HepG2 (cell line): ENCODE measurements around the gene MN1. TPM values are rescaled to one million over a fixed set of nuclear protein-coding genes. Genes with fewer than 3 reads are reported as not detected.

ENCODE experiments used
- ATAC-seq: fragments of 200-7000 bp; cut with Tn5 transposase; 3 replicates; pipeline ENCODE4 v1.9.1; 2020; ENCODE audit warnings: mild to moderate bottlenecking, moderate library complexity
- BruUV-seq: library from RNA; stranded (reverse); fragments of 400-500 nt; replicated peaks from 2 replicates; lab custom pipeline; 2021; lab: Mats Ljungman, UMichigan
- CTCF ChIA-PET: fragments of 300-600 bp; formaldehyde crosslinking; extraction: SDS; loops from one replicate; lab custom pipeline; 2021; ENCODE audit warnings: low total read pairs, inconsistent platforms, low intra/inter-chr PET ratio; lab: Yijun Ruan, JAX
- POLR2A ChIA-PET: fragments of 350-600 bp; sonication (Branson Sonifier 250); formaldehyde crosslinking; loops from one replicate; lab custom pipeline; 2020; ENCODE audit warnings: antibody characterized with exemption, inconsistent platforms; lab: Yijun Ruan, JAX
- DNase-seq: peaks from one replicate; pipeline ENCODE4 v3.0.0-alpha.2; 2015; ENCODE audit warnings: low spot score
- FAIRE-seq: peaks from 3 replicates; lab custom pipeline; 2011; peaks lifted over from hg19 to GRCh38; lab: Jason Lieb, UNC
- H2AFZ ChIP-seq: one replicate; pipeline ENCODE4 v1.6.1; 2011; ENCODE audit warnings: low read length, inconsistent platforms
- H3K27ac ChIP-seq: fragments of 300-600 bp; 3 replicates; pipeline ENCODE4 v1.8.0; 2011; ENCODE audit warnings: mixed run types, mild to moderate bottlenecking, mixed read lengths, low read length, inconsistent platforms; ENCODE audit not compliant: insufficient read depth; ENCODE audit errors: extremely low read length
- H3K27me3 ChIP-seq, 2 experiments: fragments of 200-600 bp in 1 of 2; 2 replicates in 1 of 2; 3 replicates in 1 of 2; pipeline versions ENCODE4 v1.6.0 to v1.8.0; 2011; ENCODE audit warnings: low read length in 2 of 2, mild to moderate bottlenecking in 2 of 2, moderate library complexity in 2 of 2, inconsistent platforms in 1 of 2; ENCODE audit not compliant: insufficient read depth in 2 of 2, control insufficient read depth in 1 of 2
- H3K36me3 ChIP-seq, 2 experiments: fragments of 200-600 bp in 1 of 2; replicated peaks in 1 of 2; 2 replicates in 1 of 2; 3 replicates in 1 of 2; pipeline versions ENCODE4 v1.5.1 to v1.8.0; 2011; ENCODE audit warnings: low read length in 2 of 2, inconsistent platforms in 1 of 2; ENCODE audit not compliant: insufficient read depth in 2 of 2, control insufficient read depth in 1 of 2
- H3K4me1 ChIP-seq: 2 replicates; pipeline ENCODE4 v1.5.1; 2012; ENCODE audit warnings: low read length, inconsistent platforms; ENCODE audit not compliant: insufficient read depth
- H3K4me2 ChIP-seq: 2 replicates; pipeline ENCODE4 v1.6.0; 2011; ENCODE audit warnings: low read depth, low read length, inconsistent platforms
- H3K4me3 ChIP-seq, 3 experiments: fragments of 200-600 bp in 1 of 3; sonication (generic), shearing (Covaris generic) in 1 of 3; replicated peaks in 1 of 3; 2 replicates each; pipeline ENCODE4 v1.5.1; 2011 to 2016; ENCODE audit warnings: low read length in 3 of 3, inconsistent platforms in 2 of 3, low read depth in 2 of 3, mild to moderate bottlenecking in 2 of 3, control low read depth in 1 of 3, mixed read lengths in 1 of 3; ENCODE audit not compliant: insufficient read depth in 1 of 3
- H3K79me2 ChIP-seq: one replicate; pipeline ENCODE4 v1.6.1; 2011; ENCODE audit warnings: low read length, inconsistent platforms; ENCODE audit not compliant: insufficient read depth
- H3K9ac ChIP-seq: 2 replicates; pipeline ENCODE4 v1.6.0; 2011; ENCODE audit warnings: mild to moderate bottlenecking, low read depth, low read length, inconsistent platforms; ENCODE audit not compliant: insufficient read depth
- H3K9me3 ChIP-seq: 2 replicates; pipeline ENCODE4 v1.5.1; 2012; ENCODE audit warnings: mild to moderate bottlenecking, low read length
- H4K20me1 ChIP-seq: 2 replicates; pipeline ENCODE4 v1.6.0; 2011; ENCODE audit warnings: inconsistent platforms, mild to moderate bottlenecking, low read length, moderate library complexity; ENCODE audit not compliant: insufficient read depth
- HNF4A ChIP-seq: sonication (generic); formaldehyde crosslinking; IDR thresholded peaks from 2 replicates; pipeline ENCODE4 v1.4.0; 2020; ENCODE audit warnings: missing genetic modification reagents
- TAF1 ChIP-seq: sonication (generic); formaldehyde crosslinking; IDR thresholded peaks from 2 replicates; pipeline ENCODE4 v1.4.0; 2020; ENCODE audit warnings: missing genetic modification reagents
- ZNF136 ChIP-seq: sonication (generic); formaldehyde crosslinking; IDR thresholded peaks from 2 replicates; pipeline ENCODE4 v1.8.1; 2022; ENCODE audit warnings: low read depth, mild to moderate bottlenecking, moderate library complexity, missing genetic modification reagents
- WGBS: methylation state at CpG from one replicate; pipeline ENCODE4 v1.1.6; 2017; ENCODE audit warnings: low lambda C conversion rate; 5-methylcytosine and 5-hydroxymethylcytosine counted together
- in situ Hi-C: cut with HindIII; loops from 2 replicates; pipeline ENCODE4 v1.10.0; 2017; ENCODE audit warnings: low pct_unique_long_range_greater_than_20kb; ENCODE audit not compliant: extremely low pct_ligation_motif_present
- intact Hi-C: fragments of 100-400 bp; cut with micrococcal nuclease; formaldehyde crosslinking; loops from one replicate; pipeline ENCODE4 v1.10.0; 2022; ENCODE audit not compliant: unreplicated experiment
- polyA plus RNA-seq, 8 experiments: library from polyadenylated mRNA; depleted of rRNA in 3 of 8; stranded (reverse) in 7 of 8; unstranded in 1 of 8; fragments of >200 nt; fragmentation: Illumina TruSeq in 4 of 8; extraction: Trizol in 4 of 8; gene quantifications; 2 replicates each; pipeline versions ENCODE4 v1.2.1 to v1.2.3, GENCODE V29; 2011 to 2016; ENCODE audit warnings: low read depth in 4 of 8, missing spikeins in 1 of 8, mixed read lengths in 1 of 8; ENCODE audit not compliant: insufficient read depth in 1 of 8
- total RNA-seq, 5 experiments: library from RNA; depleted of rRNA; stranded (reverse); fragments of >200 nt; fragmentation: Illumina TruSeq; extraction: Trizol; gene quantifications; 2 replicates each; pipeline ENCODE4 v1.2.3, GENCODE V29; 2016; ENCODE audit warnings: low read depth in 1 of 5
- TF ChIP-seq, protein P1 (sequence below): sonication (generic); formaldehyde crosslinking; IDR thresholded peaks from 2 replicates; pipeline ENCODE4 v1.8.0; 2022; ENCODE audit warnings: missing genetic modification reagents, mild to moderate bottlenecking, inconsistent platforms, borderline replicate concordance
- TF ChIP-seq, protein P2 (sequence below): sonication (generic); formaldehyde crosslinking; IDR thresholded peaks from 2 replicates; pipeline ENCODE4 v1.5.0; 2020; ENCODE audit warnings: mild to moderate bottlenecking, missing genetic modification reagents
- TF ChIP-seq, protein P3 (sequence below): sonication (generic); formaldehyde crosslinking; IDR thresholded peaks from 2 replicates; pipeline ENCODE4 v1.5.0; 2020; ENCODE audit warnings: missing genetic modification reagents
- TF ChIP-seq, protein P4 (sequence below): sonication (generic); formaldehyde crosslinking; conservative IDR thresholded peaks from 2 replicates; pipeline ENCODE4 v1.4.0; 2020; ENCODE audit warnings: mild to moderate bottlenecking, missing genetic modification reagents, moderate library complexity

MN1 gene
- total and polyA plus RNA-seq, 2 of the 13 experiments (the other 11 are each of a cell fraction or from before 2014, with no cell fraction given) = 0.01 TPM; not detected in 1

DNA sequence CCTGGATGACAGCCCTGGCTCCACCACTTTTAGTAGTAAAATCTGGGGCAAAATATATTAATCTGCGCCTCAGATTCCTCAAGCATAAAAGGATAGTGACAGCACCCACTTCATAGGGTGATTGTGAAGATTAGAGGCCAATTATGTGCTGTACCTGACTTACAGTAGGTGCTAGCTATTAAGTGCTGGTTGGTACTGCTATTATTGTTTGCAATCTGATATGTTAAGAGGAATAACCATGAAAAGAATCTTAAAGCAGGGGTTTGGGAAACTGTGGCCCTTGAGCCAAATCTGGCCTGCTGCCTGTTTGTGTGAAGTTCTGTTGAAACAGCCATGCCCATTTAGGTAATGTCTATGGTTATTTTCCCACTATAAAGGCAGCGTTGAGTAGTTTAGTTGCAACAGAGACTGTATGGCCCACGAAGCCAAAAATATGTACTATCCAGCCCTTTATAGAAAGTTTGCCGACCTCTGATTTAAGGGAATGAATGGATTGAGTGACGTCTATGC is 44.7 kb upstream of the MN1 start:
- WGBS = 99% methylated on average over 5 of the region's 5 CpGs
- Histone ChIP-seq H3K27ac (no peak overlapping the region), H3K9me3 (no peaks in the 10 kb centered on the region), H3K36me3 (peaks cover 1 to 17% of the 10 kb centered on the region in 2 experiments; a peak in 3 of 5 replicates), H3K9ac (no peak overlapping the region), H3K4me2 (no peak overlapping the region), H4K20me1 (no peaks in the 10 kb centered on the region; the same call in 1 of the 2 replicates), H3K4me3 (no peak overlapping the region)
- in situ Hi-C loops = loop anchor here (10.0 kb wide), 1 partner anchor 58 kb away; no protein-coding TSS in a partner anchor
- no peak for ATAC-seq
- intact Hi-C loops = no loop called here
- FAIRE-seq = no peak
- BruUV-seq = no TSS peak
- POLR2A ChIA-PET = no interaction called here
- no peak for TF ChIP-seq ZNF136
- TF ChIP-seq, protein P1, sequence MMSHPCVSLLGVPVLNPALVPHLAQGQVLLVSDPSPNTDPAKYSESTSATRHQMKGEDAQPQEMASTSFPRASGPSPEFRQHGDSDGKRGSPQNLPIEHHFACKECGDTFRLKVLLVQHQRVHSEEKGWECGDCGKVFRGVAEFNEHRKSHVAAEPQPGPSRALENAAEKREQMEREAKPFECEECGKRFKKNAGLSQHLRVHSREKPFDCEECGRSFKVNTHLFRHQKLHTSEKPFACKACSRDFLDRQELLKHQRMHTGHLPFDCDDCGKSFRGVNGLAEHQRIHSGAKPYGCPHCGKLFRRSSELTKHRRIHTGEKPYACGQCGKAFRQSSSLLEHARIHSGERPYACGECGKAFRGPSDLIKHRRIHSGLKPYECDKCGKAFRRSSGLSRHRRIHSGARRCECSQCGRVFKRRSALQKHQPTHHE (CRISPR knock-in tag) = no peak
- TF ChIP-seq, all 625 proteins: peak for 0
- H2AFZ ChIP-seq = no peak overlapping the region
- no peak for DNase-seq
- H3K27me3 ChIP-seq = no peaks in the 10 kb centered on the region
- H3K79me2 ChIP-seq = no peaks in the 10 kb centered on the region
- CTCF ChIA-PET = no interaction called here
- peaks cover 21% of the 10 kb centered on the region for H3K4me1 ChIP-seq

DNA sequence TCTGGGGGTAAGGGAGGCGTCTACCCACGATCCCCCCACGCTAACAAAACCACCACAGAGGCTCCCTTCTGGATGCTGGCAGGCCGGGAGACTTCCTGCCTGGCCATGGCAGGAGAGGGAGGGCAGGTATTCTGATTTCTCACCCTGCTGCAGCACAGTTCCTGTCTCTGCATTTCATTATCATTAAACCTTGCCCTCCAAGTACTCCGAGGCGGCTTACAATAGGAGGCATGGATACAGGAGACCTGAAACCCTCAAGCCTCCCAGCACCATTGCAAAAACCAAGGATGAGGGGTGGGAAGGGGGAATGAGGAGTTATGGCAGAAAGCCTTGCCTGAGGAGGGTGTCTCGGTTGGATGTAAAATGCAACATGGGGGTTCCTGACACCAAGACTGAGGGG is 44.1 kb upstream of the MN1 start:
- peaks cover 15% of the 10 kb centered on the region for H3K4me1 ChIP-seq
- peaks cover 1 to 15% of the 10 kb centered on the region in 2 experiments; a peak in 3 of 5 replicates for H3K36me3 ChIP-seq
- no peak for FAIRE-seq
- intact Hi-C loops = no loop called here
- no peaks in the 10 kb centered on the region for H3K79me2 ChIP-seq
- DNase-seq = no peak
- H3K27me3 ChIP-seq = no peaks in the 10 kb centered on the region
- H2AFZ ChIP-seq = no peak overlapping the region
- no peak overlapping the region for H3K9ac ChIP-seq
- ChIA-PET CTCF (no interaction called here), POLR2A (no interaction called here)
- in situ Hi-C loops = loop anchor here (10.0 kb wide), 1 partner anchor 59 kb away; no protein-coding TSS in a partner anchor
- ATAC-seq = no peak
- no peak overlapping the region for H3K4me3 ChIP-seq
- no peak overlapping the region for H3K4me2 ChIP-seq
- H3K27ac ChIP-seq = no peak overlapping the region
- no TSS peak for BruUV-seq
- no peaks in the 10 kb centered on the region for H3K9me3 ChIP-seq
- no peaks in the 10 kb centered on the region; the same call in 1 of the 2 replicates for H4K20me1 ChIP-seq
- WGBS = 98% methylated on average over 4 of the region's 7 CpGs
- TF ChIP-seq, protein P2, sequence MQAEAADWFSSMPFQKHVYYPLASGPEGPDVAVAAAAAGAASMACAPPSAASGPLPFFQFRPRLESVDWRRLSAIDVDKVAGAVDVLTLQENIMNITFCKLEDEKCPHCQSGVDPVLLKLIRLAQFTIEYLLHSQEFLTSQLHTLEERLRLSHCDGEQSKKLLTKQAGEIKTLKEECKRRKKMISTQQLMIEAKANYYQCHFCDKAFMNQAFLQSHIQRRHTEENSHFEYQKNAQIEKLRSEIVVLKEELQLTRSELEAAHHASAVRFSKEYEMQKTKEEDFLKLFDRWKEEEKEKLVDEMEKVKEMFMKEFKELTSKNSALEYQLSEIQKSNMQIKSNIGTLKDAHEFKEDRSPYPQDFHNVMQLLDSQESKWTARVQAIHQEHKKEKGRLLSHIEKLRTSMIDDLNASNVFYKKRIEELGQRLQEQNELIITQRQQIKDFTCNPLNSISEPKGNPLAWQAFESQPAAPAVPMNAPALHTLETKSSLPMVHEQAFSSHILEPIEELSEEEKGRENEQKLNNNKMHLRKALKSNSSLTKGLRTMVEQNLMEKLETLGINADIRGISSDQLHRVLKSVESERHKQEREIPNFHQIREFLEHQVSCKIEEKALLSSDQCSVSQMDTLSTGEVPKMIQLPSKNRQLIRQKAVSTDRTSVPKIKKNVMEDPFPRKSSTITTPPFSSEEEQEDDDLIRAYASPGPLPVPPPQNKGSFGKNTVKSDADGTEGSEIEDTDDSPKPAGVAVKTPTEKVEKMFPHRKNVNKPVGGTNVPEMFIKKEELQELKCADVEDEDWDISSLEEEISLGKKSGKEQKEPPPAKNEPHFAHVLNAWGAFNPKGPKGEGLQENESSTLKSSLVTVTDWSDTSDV (CRISPR knock-in tag) = no peak
- TF ChIP-seq TAF1 (CRISPR knock-in tag) (no peak), HNF4A (CRISPR knock-in tag) (no peak)
- TF ChIP-seq, protein P3, sequence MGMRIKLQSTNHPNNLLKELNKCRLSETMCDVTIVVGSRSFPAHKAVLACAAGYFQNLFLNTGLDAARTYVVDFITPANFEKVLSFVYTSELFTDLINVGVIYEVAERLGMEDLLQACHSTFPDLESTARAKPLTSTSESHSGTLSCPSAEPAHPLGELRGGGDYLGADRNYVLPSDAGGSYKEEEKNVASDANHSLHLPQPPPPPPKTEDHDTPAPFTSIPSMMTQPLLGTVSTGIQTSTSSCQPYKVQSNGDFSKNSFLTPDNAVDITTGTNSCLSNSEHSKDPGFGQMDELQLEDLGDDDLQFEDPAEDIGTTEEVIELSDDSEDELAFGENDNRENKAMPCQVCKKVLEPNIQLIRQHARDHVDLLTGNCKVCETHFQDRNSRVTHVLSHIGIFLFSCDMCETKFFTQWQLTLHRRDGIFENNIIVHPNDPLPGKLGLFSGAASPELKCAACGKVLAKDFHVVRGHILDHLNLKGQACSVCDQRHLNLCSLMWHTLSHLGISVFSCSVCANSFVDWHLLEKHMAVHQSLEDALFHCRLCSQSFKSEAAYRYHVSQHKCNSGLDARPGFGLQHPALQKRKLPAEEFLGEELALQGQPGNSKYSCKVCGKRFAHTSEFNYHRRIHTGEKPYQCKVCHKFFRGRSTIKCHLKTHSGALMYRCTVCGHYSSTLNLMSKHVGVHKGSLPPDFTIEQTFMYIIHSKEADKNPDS (CRISPR knock-in tag) = no peak
- TF ChIP-seq, protein P4, sequence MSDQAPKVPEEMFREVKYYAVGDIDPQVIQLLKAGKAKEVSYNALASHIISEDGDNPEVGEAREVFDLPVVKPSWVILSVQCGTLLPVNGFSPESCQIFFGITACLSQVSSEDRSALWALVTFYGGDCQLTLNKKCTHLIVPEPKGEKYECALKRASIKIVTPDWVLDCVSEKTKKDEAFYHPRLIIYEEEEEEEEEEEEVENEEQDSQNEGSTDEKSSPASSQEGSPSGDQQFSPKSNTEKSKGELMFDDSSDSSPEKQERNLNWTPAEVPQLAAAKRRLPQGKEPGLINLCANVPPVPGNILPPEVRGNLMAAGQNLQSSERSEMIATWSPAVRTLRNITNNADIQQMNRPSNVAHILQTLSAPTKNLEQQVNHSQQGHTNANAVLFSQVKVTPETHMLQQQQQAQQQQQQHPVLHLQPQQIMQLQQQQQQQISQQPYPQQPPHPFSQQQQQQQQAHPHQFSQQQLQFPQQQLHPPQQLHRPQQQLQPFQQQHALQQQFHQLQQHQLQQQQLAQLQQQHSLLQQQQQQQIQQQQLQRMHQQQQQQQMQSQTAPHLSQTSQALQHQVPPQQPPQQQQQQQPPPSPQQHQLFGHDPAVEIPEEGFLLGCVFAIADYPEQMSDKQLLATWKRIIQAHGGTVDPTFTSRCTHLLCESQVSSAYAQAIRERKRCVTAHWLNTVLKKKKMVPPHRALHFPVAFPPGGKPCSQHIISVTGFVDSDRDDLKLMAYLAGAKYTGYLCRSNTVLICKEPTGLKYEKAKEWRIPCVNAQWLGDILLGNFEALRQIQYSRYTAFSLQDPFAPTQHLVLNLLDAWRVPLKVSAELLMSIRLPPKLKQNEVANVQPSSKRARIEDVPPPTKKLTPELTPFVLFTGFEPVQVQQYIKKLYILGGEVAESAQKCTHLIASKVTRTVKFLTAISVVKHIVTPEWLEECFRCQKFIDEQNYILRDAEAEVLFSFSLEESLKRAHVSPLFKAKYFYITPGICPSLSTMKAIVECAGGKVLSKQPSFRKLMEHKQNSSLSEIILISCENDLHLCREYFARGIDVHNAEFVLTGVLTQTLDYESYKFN (CRISPR knock-in tag) = no peak
